Memory B cell (primary cell): ENCODE results near the gene HTR1B.

Experiments
- ATAC-seq: fragments of 150-1000 bp; cut with Tn5 transposase; 2 replicates; pipeline ENCODE4 v1.10.0; 2021; ENCODE audit warnings: low read depth, mild to moderate bottlenecking, moderate library complexity
- DNase-seq, 2 donors: peaks; one replicate each; pipeline ENCODE4 v3.0.0; 2022; ENCODE audit warnings: low spot score in 2 of 2
- H3K27ac Mint-ChIP-seq: one replicate; pipeline ENCODE4 v1.8.0; 2022; ENCODE audit warnings: mild to moderate bottlenecking, moderate library complexity, mixed read lengths
- H3K27me3 Mint-ChIP-seq: one replicate; pipeline ENCODE4 v1.8.0; 2022; ENCODE audit warnings: mixed read lengths
- H3K36me3 Mint-ChIP-seq: one replicate; pipeline ENCODE4 v1.8.0; 2022; ENCODE audit warnings: mild to moderate bottlenecking, mixed read lengths
- H3K4me1 Mint-ChIP-seq: one replicate; pipeline ENCODE4 v1.8.0; 2022; ENCODE audit warnings: mixed read lengths
- H3K4me3 Mint-ChIP-seq: one replicate; pipeline ENCODE4 v1.8.0; 2022; ENCODE audit warnings: mild to moderate bottlenecking, moderate library complexity, mixed read lengths
- H3K9me3 Mint-ChIP-seq: one replicate; pipeline ENCODE4 v1.8.0; 2022; ENCODE audit warnings: mixed read lengths

The HTR1B gene

GRCh38 chr6:77463308-77463860, at the start of gene HTR1B:
Gene HTR1B, minus strand, starts transcription at chr6:77463491. Its CDS starts 88 bp downstream, at chr6:77463403.
- Mint-ChIP-seq H3K27ac (no peak within 1 kb of the TSS), H3K27me3 (peaks cover 25% of the 10 kb centered on the region), H3K9me3 (peaks cover 1% of the 10 kb centered on the region), H3K36me3 (no peaks in the 10 kb centered on the region), H3K4me1 (peaks cover 20% of the 10 kb centered on the region), H3K4me3 (peak within 1 kb of the TSS; percentile 67)
- ATAC-seq (no peak), DNase-seq (no peak)

GRCh38 chr6:77512554-77512953, 49.3 kb upstream of the HTR1B start:
- no peak overlapping the region for H3K4me3 Mint-ChIP-seq
- H3K27ac Mint-ChIP-seq, result no peak overlapping the region
- ATAC-seq (no peak), DNase-seq (no peak)
- no peaks in the 10 kb centered on the region for H3K36me3 Mint-ChIP-seq
- no peaks in the 10 kb centered on the region for H3K27me3 Mint-ChIP-seq
- H3K9me3 Mint-ChIP-seq, result peaks cover 11% of the 10 kb centered on the region
- no peaks in the 10 kb centered on the region for H3K4me1 Mint-ChIP-seq

- no peak for DNase-seq
- no peak overlapping the region for H3K4me3 Mint-ChIP-seq
- H3K4me1 Mint-ChIP-seq, result no peaks in the 10 kb centered on the region
- no peaks in the 10 kb centered on the region for H3K27me3 Mint-ChIP-seq
- H3K36me3 Mint-ChIP-seq, result no peaks in the 10 kb centered on the region
- no peak for ATAC-seq
- no peak overlapping the region for H3K27ac Mint-ChIP-seq
- peaks cover 11% of the 10 kb centered on the region for H3K9me3 Mint-ChIP-seq
Observed at GRCh38 chr6:77511860-77512259, 48.6 kb upstream of the HTR1B start.

- no peaks in the 10 kb centered on the region for H3K36me3 Mint-ChIP-seq
- no peaks in the 10 kb centered on the region for H3K27me3 Mint-ChIP-seq
- ATAC-seq (no peak), DNase-seq (no peak)
- H3K9me3 Mint-ChIP-seq, result no peaks in the 10 kb centered on the region
- H3K4me1 Mint-ChIP-seq, result no peaks in the 10 kb centered on the region
- no peak overlapping the region for H3K4me3 Mint-ChIP-seq
- no peak overlapping the region for H3K27ac Mint-ChIP-seq
Observed at GRCh38 chr6:77502981-77503380, 39.7 kb upstream of the HTR1B start.

- ATAC-seq (no peak), DNase-seq (no peak)
- Mint-ChIP-seq H3K4me1 (no peaks in the 10 kb centered on the region), H3K4me3 (no peak overlapping the region), H3K9me3 (no peaks in the 10 kb centered on the region), H3K27me3 (no peaks in the 10 kb centered on the region), H3K36me3 (no peaks in the 10 kb centered on the region), H3K27ac (no peak overlapping the region)
Observed at GRCh38 chr6:77492530-77492929, 29.2 kb upstream of the HTR1B start.

- Mint-ChIP-seq H3K9me3 (peaks cover 1% of the 10 kb centered on the region), H3K4me3 (no peak overlapping the region), H3K4me1 (no peaks in the 10 kb centered on the region), H3K27ac (no peak overlapping the region), H3K36me3 (no peaks in the 10 kb centered on the region), H3K27me3 (no peaks in the 10 kb centered on the region)
- no peak for DNase-seq
- no peak for ATAC-seq
Observed at GRCh38 chr6:77487808-77488425, 24.6 kb upstream of the HTR1B start.

GRCh38 chr6:77482981-77483380, 19.7 kb upstream of the HTR1B start:
- H3K4me3 Mint-ChIP-seq, result no peak overlapping the region
- DNase-seq (no peak), ATAC-seq (no peak)
- H3K36me3 Mint-ChIP-seq, result no peaks in the 10 kb centered on the region
- peaks cover 1% of the 10 kb centered on the region for H3K9me3 Mint-ChIP-seq
- no peaks in the 10 kb centered on the region for H3K4me1 Mint-ChIP-seq
- peaks cover 5% of the 10 kb centered on the region for H3K27me3 Mint-ChIP-seq
- no peak overlapping the region for H3K27ac Mint-ChIP-seq

- Mint-ChIP-seq H3K27me3 (peaks cover 2% of the 10 kb centered on the region), H3K9me3 (peaks cover 3% of the 10 kb centered on the region), H3K4me3 (no peak overlapping the region), H3K27ac (no peak overlapping the region), H3K36me3 (peaks cover 1% of the 10 kb centered on the region), H3K4me1 (peaks cover 8% of the 10 kb centered on the region)
- ATAC-seq, result no peak
- no peak for DNase-seq
Observed at GRCh38 chr6:77474973-77475372, 11.7 kb upstream of the HTR1B start.

- DNase-seq (no peak), ATAC-seq (no peak)
- H3K4me1 Mint-ChIP-seq, result peaks cover 8% of the 10 kb centered on the region
- peak overlapping the region; percentile 51 for H3K4me3 Mint-ChIP-seq
- H3K27ac Mint-ChIP-seq, result no peak overlapping the region
- H3K27me3 Mint-ChIP-seq, result peaks cover 2% of the 10 kb centered on the region
- peaks cover 3% of the 10 kb centered on the region for H3K9me3 Mint-ChIP-seq
- H3K36me3 Mint-ChIP-seq, result peaks cover 1% of the 10 kb centered on the region
Observed at GRCh38 chr6:77474286-77474956, 11.1 kb upstream of the HTR1B start.

- no peak for DNase-seq
- no peak overlapping the region for H3K27ac Mint-ChIP-seq
- ATAC-seq, result no peak
- H3K27me3 Mint-ChIP-seq, result peaks cover 2% of the 10 kb centered on the region
- peaks cover 4% of the 10 kb centered on the region for H3K9me3 Mint-ChIP-seq
- H3K4me1 Mint-ChIP-seq, result peaks cover 15% of the 10 kb centered on the region
- no peak overlapping the region for H3K4me3 Mint-ChIP-seq
- H3K36me3 Mint-ChIP-seq, result peaks cover 1% of the 10 kb centered on the region
Observed at GRCh38 chr6:77470983-77471382, 7.7 kb upstream of the HTR1B start.

- ATAC-seq, result no peak
- no peak for DNase-seq
- Mint-ChIP-seq H3K4me3 (no peak overlapping the region), H3K27me3 (peaks cover 9% of the 10 kb centered on the region), H3K4me1 (peaks cover 9% of the 10 kb centered on the region), H3K36me3 (peaks cover 1% of the 10 kb centered on the region), H3K27ac (no peak overlapping the region), H3K9me3 (peaks cover 4% of the 10 kb centered on the region)
Observed at GRCh38 chr6:77468939-77469338, 5.6 kb upstream of the HTR1B start.

- peaks cover 23% of the 10 kb centered on the region for H3K27me3 Mint-ChIP-seq
- no peaks in the 10 kb centered on the region for H3K36me3 Mint-ChIP-seq
- ATAC-seq (peak; percentile 64), DNase-seq (no peak)
- no peak overlapping the region for H3K27ac Mint-ChIP-seq
- peaks cover 20% of the 10 kb centered on the region for H3K4me1 Mint-ChIP-seq
- H3K4me3 Mint-ChIP-seq, result peak overlapping the region; percentile 96
- H3K9me3 Mint-ChIP-seq, result peaks cover 1% of the 10 kb centered on the region
Observed at GRCh38 chr6:77466451-77467437, 3.5 kb upstream of the HTR1B start.

GRCh38 chr6:77466055-77466450, 2.8 kb upstream of the HTR1B start:
- Mint-ChIP-seq H3K9me3 (peaks cover 1% of the 10 kb centered on the region), H3K4me3 (peak overlapping the region; percentile 96), H3K27me3 (peaks cover 23% of the 10 kb centered on the region), H3K4me1 (peaks cover 20% of the 10 kb centered on the region), H3K27ac (peak overlapping the region; percentile 16), H3K36me3 (no peaks in the 10 kb centered on the region)
- peak; percentile 79 for ATAC-seq
- no peak for DNase-seq

- ATAC-seq (no peak), DNase-seq (no peak)
- peaks cover 20% of the 10 kb centered on the region for H3K4me1 Mint-ChIP-seq
- H3K27ac Mint-ChIP-seq, result no peak overlapping the region
- H3K4me3 Mint-ChIP-seq, result no peak overlapping the region
- H3K27me3 Mint-ChIP-seq, result peaks cover 23% of the 10 kb centered on the region
- H3K9me3 Mint-ChIP-seq, result peaks cover 1% of the 10 kb centered on the region
- H3K36me3 Mint-ChIP-seq, result no peaks in the 10 kb centered on the region
Observed at GRCh38 chr6:77464495-77464867, 1.2 kb upstream of the HTR1B start.
